KOPT-K1 (cell line): ENCODE measurements around the gene TTYH3.
"Not testable (repeated sequence)": the region's sequence is repeated elsewhere in the genome, so short reads cannot be mapped to it uniquely, and the experiment has no call there.

ENCODE experiments used
- H3K27ac ChIP-seq: fragments of 200-600 bp; sonication (generic); 2 replicates; pipeline ENCODE4 v1.5.1; 2016; ENCODE audit warnings: antibody characterized with exemption, mild to moderate bottlenecking, low read depth, low read length; ENCODE audit not compliant: poor library complexity, severe bottlenecking
- H3K36me3 ChIP-seq: fragments of 200-600 bp; sonication (generic); 2 replicates; pipeline ENCODE4 v1.5.1; 2017; ENCODE audit warnings: antibody characterized with exemption, mild to moderate bottlenecking, low read length, moderate library complexity; ENCODE audit not compliant: insufficient read depth
- H3K9me3 ChIP-seq: fragments of 200-600 bp; sonication (generic); 2 replicates; pipeline ENCODE4 v1.5.1; 2017; ENCODE audit warnings: antibody characterized with exemption, low read length, mild to moderate bottlenecking; ENCODE audit not compliant: insufficient read depth, poor library complexity, severe bottlenecking

The TTYH3 gene

DNA sequence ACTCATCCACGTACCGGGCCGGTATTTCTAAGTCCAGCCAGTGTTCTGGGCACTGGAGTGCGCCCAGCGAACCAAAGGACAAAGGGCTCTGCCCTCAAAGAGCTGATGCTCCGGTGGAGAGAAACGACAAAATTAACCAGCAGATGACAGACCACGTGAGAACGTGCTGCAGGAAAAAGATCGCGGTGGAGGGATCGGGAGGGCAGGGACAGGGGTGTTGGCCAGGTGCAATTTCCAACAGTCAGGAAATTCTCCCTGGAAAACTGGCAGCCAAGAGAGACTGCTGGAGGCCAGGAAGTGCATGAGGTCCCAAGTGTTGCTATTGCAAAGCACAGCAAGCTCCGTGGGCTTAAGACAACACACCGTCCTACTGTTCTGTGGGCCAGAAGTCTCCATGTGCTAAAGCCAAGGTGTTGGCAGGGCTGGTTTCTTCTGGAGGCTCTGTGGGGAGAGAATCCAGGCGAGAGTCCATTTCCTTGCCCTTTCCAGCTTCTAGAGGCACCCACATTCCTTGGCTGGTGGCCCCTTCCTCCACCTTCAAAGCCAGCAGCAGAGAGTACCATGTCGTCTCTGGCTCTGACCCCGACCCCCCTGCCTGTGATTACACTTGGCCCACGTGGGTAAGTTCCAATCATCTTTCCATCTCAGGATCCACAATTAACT, 34.9 kb downstream of the TTYH3 start:
- Histone ChIP-seq H3K9me3 (no peaks in the 10 kb centered on the region), H3K27ac (no peak overlapping the region), H3K36me3 (no peaks in the 10 kb centered on the region; the same call in 1 of the 2 replicates)

DNA sequence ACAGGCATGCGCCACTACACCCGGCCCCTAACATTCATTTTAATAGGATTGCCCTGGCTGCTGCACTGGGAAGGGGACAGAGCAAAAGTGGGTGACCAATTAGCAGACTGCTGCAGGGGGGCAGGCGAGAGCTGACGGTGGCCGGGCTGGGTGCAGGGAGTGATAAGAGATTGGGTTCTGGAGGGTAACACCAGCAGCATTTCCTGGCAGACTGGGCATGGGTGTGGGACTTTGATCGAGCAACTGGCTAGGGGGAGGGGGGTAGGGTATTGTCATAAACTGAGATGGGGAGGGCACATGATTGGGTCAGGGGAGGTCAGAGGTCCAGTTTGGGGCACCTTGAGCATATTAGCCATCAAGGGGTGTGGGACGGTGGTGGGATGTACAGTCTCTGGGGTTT, 36.1 kb downstream of the TTYH3 start:
- Histone ChIP-seq H3K27ac (no peak overlapping the region), H3K36me3 (no peaks in the 10 kb centered on the region)

DNA sequence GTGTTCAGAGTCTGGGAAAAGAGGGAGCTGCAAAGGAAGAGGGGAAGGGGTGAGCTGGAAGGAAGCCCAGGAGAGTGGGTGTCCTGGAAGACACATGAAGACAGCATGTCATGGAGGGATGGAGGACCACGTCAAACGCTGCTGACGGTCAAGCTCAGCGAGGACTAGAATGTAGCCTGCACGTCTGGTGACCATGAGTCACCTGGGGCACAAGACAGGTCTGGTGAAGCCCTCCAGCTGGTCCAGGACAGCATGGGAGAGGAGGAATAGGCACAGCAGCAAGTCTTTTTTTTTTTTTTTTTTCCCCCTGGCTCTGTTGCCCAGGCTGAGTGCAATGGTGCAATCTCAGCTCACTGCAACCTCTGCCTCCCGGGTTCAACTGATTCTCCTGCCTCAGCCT, 36.6 kb downstream of the TTYH3 start:
- no peaks in the 10 kb centered on the region for H3K9me3 ChIP-seq
- H3K36me3 ChIP-seq: no peaks in the 10 kb centered on the region
- no peak overlapping the region for H3K27ac ChIP-seq

More for the DNA sequence above, 36.1 kb downstream of the TTYH3 start:
- no peaks in the 10 kb centered on the region for H3K9me3 ChIP-seq

DNA sequence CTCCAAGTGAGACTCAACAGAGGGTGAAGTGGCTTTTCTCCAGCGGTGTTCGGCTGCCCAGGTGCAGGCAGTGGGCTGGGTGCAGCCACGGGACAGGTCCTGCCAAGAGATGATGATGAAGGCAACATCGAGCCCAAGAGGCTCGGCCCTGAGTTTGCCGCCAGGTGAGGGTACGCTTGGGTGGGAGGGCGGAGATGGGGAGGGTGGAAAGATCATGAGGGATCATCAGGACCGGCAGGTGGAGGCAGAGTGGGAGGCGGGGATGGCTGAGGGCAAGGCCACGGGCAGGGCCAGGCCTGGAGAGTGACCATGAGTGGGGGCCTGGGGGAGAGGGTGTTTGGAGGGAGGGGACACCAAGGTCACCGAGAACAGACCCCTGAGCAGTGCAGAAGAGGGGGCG, 38.4 kb downstream of the TTYH3 start:
- Histone ChIP-seq H3K9me3 (peaks cover 4% of the 10 kb centered on the region), H3K36me3 (no peaks in the 10 kb centered on the region), H3K27ac (no peak overlapping the region)

DNA sequence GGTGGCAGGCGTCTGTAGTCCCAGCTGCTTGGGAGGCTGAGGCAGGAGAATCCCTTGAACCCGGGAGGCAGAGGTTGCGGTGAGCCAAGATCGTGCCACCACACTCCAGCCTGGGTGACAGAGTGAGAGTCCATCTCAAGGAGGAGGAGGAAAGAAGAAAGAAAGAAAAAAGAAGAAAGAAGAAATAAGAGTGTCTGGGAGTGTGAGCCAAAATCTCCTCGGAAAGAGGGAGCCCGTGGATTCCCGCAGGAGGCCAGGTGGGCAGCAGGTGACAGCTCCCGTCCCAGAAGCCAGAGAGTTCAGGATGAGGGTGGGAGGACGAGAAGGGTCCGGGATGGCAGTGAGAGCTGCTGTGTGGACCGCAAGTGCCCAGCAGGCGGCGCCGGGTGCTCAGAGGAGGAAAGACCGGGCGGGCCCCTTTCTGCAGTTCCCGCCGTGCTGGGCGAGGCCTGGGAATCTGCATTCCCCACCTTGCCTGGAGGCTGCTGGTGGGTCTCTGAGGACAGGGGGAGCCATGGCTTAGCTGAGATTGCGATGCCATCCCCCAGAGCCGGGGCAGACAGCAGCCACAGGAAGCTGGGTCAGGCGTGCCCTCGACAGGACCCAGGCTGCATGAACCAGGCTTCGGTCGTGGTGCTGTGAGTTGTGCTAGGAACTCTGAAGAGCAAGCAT, 39.1 kb downstream of the TTYH3 start:
- Histone ChIP-seq H3K27ac (no peak overlapping the region), H3K9me3 (peaks cover 4% of the 10 kb centered on the region), H3K36me3 (no peaks in the 10 kb centered on the region)

DNA sequence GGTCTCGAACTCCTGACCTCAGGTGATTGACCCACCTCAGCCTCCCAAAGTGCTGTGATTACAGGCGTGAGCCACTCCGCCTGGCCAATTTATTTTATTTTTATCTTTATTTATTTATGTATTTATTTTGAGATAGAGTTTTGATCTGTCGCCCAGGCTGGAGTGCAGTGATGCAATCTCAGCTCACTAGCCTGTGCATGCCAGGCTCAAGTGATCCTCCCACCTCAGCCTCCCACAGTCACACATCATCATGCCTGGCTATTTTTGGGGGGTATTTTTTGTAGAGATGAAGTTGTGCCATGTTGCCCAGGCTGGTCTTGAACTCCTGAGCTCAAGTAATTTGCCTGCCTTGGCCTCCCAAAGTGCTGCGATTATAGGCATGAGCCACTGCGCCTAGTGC, 41.4 kb downstream of the TTYH3 start:
- H3K27ac ChIP-seq, H3K9me3 ChIP-seq, H3K36me3 ChIP-seq: not testable (repeated sequence)

DNA sequence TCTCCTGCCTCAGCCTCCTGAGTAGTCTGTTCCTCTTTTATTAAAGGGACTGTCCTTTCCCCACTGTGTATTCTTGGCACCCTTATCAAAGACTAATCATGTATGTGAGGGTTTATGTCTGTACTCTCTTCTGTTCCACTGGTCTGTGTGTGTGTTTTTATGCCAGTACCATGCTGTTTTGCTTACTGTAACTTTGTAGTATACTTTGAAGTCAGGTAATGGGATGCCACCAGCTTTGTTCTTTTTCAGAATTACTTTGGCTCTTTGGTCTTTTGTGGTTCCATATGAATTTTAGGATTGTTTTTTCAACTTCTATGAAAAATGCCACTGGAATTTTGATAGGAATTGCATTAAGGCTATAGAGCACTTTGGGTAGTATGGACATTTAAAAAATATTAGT, 42.1 kb downstream of the TTYH3 start:
- Histone ChIP-seq H3K27ac (no peak overlapping the region), H3K9me3 (peaks cover 4% of the 10 kb centered on the region), H3K36me3 (no peaks in the 10 kb centered on the region)

DNA sequence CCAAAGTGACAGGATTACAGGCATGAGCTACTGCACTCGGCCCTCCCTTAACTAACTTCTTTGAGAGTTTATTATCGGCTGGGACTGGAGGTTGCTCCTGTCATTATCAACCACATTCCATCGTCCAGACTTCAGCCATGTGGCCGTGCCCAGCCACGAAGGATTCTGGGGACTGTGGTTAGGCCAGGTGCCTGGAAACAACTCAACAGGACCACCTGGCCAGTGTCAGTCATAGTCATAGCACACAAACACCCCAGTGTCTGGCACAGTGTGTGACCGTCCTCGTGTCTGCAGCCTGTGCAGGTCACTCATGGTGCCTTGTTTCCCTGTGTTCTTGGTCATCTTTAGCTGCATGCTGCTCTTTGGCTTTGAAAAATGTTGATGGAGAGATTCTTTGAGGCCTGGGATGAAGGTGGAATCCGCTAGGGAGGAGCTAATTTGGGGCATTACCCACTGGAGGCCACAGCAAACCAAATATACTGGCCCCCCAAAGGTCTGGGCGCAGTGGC, 43.5 kb downstream of the TTYH3 start:
- Histone ChIP-seq H3K27ac (no peak overlapping the region), H3K9me3 (peaks cover 4% of the 10 kb centered on the region), H3K36me3 (no peaks in the 10 kb centered on the region)

DNA sequence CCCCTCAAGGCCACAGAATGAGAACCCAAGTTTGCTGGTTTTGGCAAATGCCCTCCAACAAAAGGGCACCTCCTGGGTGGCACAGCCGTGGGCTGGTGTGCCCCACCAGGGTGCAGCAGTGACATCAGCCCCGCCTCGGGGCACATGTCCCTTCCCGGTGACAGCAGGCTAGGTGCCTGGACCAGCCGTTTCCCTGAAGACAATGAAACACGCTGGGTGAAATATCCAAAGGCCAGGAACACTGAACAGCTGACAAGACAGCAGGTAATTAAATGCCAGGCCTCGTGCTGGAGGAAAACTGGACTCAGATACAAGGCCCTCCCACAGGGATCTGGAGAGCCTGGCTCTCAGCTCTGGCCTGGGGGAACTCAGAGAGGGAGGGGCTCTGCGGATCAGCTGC, 44.8 kb downstream of the TTYH3 start:
- not testable (repeated sequence) for H3K9me3 ChIP-seq, H3K36me3 ChIP-seq, H3K27ac ChIP-seq

DNA sequence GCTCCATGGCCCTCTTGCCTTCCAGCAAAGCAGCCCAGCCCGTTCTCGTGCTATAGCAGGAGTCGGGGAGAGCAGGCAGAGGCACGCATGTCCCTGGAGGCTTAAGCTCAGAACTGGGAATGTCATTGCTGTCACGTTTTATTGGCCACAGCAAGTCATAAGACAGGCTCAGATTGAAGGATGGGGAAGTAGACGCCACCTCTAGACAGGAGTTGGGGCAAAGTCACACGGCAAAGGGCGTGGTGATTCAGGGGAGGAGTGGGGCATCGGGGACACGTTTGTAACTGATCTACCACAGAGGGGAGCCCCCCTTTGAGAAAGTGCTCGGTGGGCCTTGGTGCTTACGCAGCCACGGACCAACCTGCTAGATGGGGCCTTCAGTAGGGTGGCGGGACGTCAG, 46.7 kb downstream of the TTYH3 start:
- not testable (repeated sequence) for H3K36me3 ChIP-seq, H3K27ac ChIP-seq, H3K9me3 ChIP-seq

DNA sequence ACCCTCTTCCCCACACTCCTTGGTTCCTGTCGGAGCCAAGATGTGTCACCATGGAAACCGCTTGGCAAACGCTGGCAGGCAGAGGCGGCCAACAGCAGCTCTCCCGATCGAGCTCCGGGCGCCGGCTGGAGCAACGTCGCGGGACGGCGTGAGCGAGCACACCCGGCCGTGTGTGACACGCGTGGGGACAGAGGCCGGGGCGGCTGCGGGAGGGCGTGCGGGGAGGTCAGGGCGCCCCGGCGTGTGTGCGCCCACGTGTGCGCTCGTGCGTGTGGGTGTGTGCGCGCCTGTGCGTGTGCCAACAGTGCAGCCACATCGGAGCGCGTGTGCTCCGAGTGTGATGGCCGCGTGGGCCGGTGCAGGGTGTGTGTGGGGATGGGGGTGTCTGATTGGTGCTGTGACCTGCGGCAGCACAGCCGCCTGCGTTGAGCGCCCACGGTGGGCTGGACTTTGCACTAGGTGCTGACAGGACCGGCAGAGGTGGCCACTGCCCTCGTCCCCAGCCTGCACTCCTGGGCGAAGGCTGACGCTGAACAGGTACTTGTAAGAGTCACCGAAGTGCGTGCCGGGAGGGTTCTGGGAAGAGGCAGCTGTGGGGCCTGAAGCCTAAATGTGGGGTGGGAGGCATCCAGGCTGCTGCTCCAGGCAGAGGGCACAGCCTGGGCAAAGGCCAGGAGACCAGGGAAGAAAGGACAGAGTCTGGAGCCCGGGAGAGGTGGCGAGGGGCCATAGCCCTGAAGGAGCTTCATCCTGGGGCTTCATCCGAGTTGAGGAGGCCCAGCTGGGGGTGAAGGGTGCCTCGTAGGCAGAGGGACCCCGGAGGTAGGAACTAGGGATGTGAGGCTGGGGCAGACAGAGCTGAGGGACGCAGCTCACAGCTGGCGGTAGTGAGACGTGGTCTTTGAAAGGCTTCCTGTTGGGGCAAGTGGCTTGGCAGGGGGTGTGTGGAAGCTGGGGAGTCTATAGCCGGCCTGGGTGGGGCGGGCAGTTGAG, 47.6 kb downstream of the TTYH3 start:
- H3K9me3 ChIP-seq, H3K36me3 ChIP-seq, H3K27ac ChIP-seq: not testable (repeated sequence)

DNA sequence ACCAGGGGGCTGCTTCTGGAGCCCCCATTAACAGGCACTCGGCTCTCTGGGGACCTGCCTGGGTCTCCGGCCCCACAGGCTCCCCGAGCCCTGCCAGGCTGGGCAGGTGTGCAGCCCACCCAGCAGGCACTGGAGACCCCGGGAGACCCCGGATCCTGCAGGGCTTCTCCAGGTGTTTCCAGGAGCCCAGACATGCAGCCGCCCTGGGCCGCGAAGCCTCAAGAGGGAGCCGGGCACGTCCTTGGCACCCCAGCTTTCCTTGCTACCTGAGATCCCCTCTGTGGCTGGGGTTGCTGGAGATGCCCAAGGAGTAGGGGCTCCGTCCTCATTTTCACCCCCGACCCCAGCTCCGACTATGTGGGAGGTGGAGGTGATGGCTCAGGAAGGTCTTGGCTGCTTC, 48.5 kb downstream of the TTYH3 start:
- Histone ChIP-seq H3K9me3 (no peaks in the 10 kb centered on the region), H3K27ac (no peak overlapping the region), H3K36me3 (no peaks in the 10 kb centered on the region)

DNA sequence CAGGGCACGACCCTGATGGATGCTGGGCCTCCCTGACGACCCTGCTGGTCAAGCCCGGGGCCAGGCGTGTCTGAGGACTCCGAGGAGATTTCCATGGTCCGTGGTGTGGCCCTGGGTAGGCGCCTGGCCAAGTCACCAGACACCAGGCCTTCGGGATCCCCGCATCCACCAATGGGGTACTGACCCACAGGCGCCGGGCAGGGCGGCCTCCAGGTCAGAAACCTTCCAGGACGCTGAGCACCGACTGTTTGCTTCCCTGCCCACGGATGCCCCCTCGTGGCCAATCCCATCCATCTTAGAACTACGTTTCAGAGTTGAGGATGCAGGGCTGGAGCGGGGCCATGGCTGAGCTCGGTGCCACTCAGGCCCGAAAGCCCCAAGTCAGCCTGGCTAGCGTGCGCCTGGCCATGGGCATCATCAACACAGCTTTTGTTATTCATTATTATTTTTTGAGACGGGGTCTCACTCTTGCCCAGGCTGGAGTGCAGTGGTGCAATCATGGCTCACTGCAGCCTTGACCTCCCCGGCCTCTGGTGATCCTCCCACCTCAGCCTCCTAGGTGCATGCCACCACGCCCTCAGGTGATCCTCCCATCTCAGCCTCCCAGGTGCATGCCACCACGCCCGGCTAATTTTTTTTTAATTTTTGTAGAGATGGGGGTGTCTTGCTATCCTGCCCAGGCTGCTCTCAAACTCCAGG, 49.2 kb downstream of the TTYH3 start:
- Histone ChIP-seq H3K36me3 (no peaks in the 10 kb centered on the region), H3K9me3 (no peaks in the 10 kb centered on the region), H3K27ac (no peak overlapping the region)

DNA sequence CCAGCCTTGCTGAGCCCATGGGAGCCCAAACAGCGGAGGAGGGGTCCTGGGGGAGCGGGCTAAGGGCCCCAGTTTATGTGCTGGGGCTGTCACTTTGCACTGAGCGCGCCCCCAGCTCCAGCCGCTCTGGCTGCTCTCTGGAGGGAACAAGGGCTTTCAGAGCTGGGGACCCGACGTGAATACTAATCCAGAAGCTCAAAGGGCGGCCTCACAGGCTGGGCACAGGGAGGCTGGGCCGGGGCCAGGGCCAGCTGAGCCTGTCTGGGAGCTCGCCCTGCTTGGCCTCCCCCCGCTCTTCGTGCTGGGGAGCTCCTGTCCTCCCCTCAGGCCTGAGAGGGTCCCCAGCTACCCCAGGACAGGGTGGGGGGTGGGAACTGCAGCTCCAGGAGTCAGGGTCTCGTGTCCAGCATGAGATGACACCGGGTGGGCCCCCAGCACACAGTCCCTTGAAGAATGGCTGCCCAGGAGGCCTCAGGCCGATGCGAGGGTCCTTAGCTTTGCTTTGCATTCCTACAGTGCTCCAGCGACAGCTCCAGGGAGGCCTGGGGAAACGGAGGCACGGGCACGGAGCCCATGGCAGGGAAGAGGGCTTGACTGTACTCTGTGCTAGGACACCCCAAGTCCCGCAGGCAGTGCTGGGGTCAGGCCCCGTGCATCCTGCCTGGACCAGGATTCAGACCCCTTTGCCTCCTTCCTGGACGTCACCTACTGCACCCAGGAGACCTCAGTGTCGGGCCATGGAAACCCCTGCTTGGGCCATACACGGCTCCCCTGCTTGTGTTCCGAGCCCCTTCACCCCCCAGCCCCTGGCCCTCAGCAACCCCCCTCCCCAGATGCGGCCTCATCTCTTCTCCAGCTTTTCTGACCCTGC, 50.4 kb downstream of the TTYH3 start:
- Histone ChIP-seq H3K27ac (no peak overlapping the region), H3K36me3 (no peaks in the 10 kb centered on the region), H3K9me3 (no peaks in the 10 kb centered on the region)
